Endothelial cell of umbilical vein (primary cell): Measurements from ENCODE around the gene RAD51B.

Experiments used
- EZH2 ChIP-seq: IDR thresholded peaks from 2 replicates; pipeline ENCODE4 v1.6.1; 2012; ENCODE audit warnings: borderline replicate concordance, low read depth, mild to moderate bottlenecking, moderate library complexity, low read length, inconsistent platforms; ENCODE audit not compliant: severe bottlenecking
- FOS ChIP-seq: IDR thresholded peaks from 2 replicates; pipeline ENCODE4 v1.6.1; 2011; ENCODE audit warnings: mild to moderate bottlenecking, low read length, moderate library complexity, borderline replicate concordance; ENCODE audit not compliant: insufficient read depth
- GATA2 ChIP-seq: IDR thresholded peaks from 2 replicates; pipeline ENCODE4 v1.7.0; 2011; ENCODE audit warnings: low read depth, mild to moderate bottlenecking, moderate library complexity, mixed read lengths, low read length; ENCODE audit not compliant: insufficient read length, insufficient read depth
- POLR2A ChIP-seq: IDR thresholded peaks from 2 replicates; pipeline ENCODE4 v1.6.1; 2012; ENCODE audit warnings: low read depth, mild to moderate bottlenecking, control low read depth, low read length
- POLR2AphosphoS5 ChIP-seq: IDR thresholded peaks from 2 replicates; pipeline ENCODE4 v1.6.1; 2012; ENCODE audit warnings: low read depth, mild to moderate bottlenecking, control low read depth, low read length, moderate library complexity; ENCODE audit not compliant: insufficient read depth
- TF ChIP-seq, protein P1 (sequence below), 2 donors: IDR thresholded peaks; 1 replicate in 1 of 2; 2 replicates in 1 of 2; pipeline ENCODE4 v1.5.1; 2011; ENCODE audit warnings: low read length in 2 of 2, mild to moderate bottlenecking in 2 of 2, moderate library complexity in 2 of 2, control low read depth in 1 of 2, inconsistent platforms in 1 of 2, low read depth in 1 of 2; ENCODE audit not compliant: insufficient read depth in 1 of 2; ENCODE audit errors: extremely low read depth in 1 of 2
- TF ChIP-seq, protein P2 (sequence below): IDR thresholded peaks from 2 replicates; pipeline ENCODE4 v1.6.1; 2011; ENCODE audit not compliant: insufficient read depth, insufficient read length

DNA sequence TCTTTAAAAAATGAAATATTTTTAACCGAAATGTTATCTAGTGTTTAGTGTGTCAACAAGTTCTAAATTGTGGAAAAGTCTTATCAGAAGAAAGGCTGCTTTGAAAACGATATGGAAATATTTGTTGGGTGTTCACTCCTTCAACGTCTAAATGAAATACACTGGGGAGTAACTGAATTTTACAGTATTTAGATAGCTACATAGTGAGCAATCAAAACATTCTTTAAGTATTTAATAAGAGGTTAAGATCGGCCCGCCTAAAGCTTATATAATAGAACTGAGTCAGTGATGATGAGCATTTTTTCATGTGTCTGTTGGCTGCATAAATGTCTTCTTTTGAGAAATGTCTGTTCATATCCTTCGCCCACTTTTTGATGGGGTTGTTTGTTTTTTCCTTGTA, 228.3 kb downstream of the RAD51B start:
- TF ChIP-seq, protein P1, sequence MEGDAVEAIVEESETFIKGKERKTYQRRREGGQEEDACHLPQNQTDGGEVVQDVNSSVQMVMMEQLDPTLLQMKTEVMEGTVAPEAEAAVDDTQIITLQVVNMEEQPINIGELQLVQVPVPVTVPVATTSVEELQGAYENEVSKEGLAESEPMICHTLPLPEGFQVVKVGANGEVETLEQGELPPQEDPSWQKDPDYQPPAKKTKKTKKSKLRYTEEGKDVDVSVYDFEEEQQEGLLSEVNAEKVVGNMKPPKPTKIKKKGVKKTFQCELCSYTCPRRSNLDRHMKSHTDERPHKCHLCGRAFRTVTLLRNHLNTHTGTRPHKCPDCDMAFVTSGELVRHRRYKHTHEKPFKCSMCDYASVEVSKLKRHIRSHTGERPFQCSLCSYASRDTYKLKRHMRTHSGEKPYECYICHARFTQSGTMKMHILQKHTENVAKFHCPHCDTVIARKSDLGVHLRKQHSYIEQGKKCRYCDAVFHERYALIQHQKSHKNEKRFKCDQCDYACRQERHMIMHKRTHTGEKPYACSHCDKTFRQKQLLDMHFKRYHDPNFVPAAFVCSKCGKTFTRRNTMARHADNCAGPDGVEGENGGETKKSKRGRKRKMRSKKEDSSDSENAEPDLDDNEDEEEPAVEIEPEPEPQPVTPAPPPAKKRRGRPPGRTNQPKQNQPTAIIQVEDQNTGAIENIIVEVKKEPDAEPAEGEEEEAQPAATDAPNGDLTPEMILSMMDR (IDR thresholded peaks at IDR 0.05; ENCODE audit: extremely low read depth in 1 of 2, insufficient read depth in 1 of 2, low read depth in 1 of 2, low read length in 2 of 2): no peak
- TF ChIP-seq EZH2 (no peak), POLR2AphosphoS5 (no peak), POLR2A (no peak), FOS (no peak), GATA2 (no peak)
- TF ChIP-seq, protein P2, sequence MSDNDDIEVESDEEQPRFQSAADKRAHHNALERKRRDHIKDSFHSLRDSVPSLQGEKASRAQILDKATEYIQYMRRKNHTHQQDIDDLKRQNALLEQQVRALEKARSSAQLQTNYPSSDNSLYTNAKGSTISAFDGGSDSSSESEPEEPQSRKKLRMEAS: no peak
